ENCODE measurements around the gene TMEM255B. TPM values are rescaled to one million over a fixed set of nuclear protein-coding genes. Genes with fewer than 3 reads are reported as not detected.

The TMEM255B gene
- total RNA-seq, 4 donors from 2014 or later = 0.26 to 3.8 (median 1.7) TPM

DNA sequence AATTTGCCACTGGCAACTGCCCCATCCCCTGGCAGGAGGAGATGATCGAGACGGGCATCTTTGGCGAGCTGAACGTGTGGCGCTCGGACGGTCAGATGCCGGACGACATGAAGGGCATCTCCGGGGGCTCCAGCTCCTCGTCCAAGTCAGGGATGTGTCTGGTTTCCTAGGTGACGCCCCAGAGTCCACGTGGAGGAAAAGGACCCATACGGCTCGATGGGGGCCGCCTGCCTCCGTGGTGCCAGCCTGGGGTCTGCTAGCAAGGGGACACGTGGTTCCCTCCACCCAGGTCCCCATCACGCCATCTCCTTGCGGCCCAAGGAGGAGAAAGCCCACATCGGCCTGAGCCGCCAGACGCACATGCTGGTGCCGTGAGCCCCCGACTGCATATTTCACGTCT is 23.8 kb upstream of the TMEM255B start:
- WGBS = 90% methylated on average over 22 of the region's 26 CpGs

DNA sequence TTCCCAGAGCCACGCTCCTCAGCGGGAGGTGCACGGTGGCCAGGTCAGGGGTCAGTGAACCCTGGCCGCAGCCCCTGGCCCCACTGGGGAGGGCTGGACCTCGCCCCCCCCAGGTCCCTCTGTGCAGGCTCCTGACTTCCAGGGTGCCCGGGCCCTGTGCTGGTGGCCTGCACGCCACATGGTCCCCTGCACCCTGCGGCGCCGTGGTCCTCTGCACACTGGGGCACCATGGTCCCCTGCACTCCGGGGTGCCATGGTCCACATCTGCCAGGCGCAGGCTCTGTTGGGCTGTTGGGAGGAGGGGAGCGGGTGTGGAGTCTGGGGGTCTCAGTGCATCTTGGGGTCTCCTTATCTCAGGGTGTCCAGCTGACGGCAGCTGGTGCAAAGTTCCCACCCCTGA is 23.3 kb upstream of the TMEM255B start:
- Histone ChIP-seq H3K27ac (no peak overlapping the region), H3K27me3 (peaks cover 13% of the 10 kb centered on the region), H3K9me3 (no peaks in the 10 kb centered on the region), H3K4me3 (no peak overlapping the region), H3K4me1 (no peaks in the 10 kb centered on the region), H3K36me3 (no peaks in the 10 kb centered on the region)
- no peak for TF ChIP-seq EP300 (IDR thresholded peaks at IDR 0.05)
- TF ChIP-seq, protein P1, sequence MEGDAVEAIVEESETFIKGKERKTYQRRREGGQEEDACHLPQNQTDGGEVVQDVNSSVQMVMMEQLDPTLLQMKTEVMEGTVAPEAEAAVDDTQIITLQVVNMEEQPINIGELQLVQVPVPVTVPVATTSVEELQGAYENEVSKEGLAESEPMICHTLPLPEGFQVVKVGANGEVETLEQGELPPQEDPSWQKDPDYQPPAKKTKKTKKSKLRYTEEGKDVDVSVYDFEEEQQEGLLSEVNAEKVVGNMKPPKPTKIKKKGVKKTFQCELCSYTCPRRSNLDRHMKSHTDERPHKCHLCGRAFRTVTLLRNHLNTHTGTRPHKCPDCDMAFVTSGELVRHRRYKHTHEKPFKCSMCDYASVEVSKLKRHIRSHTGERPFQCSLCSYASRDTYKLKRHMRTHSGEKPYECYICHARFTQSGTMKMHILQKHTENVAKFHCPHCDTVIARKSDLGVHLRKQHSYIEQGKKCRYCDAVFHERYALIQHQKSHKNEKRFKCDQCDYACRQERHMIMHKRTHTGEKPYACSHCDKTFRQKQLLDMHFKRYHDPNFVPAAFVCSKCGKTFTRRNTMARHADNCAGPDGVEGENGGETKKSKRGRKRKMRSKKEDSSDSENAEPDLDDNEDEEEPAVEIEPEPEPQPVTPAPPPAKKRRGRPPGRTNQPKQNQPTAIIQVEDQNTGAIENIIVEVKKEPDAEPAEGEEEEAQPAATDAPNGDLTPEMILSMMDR (IDR thresholded peaks at IDR 0.05) = no peak
- no peak for TF ChIP-seq POLR2A (IDR thresholded peaks at IDR 0.05)
- TF ChIP-seq POLR2AphosphoS5 (IDR thresholded peaks at IDR 0.05) = no peak
- no peak for DNase-seq (ENCODE audit: low spot score in 2 of 2)
- WGBS = no CpG with 5 or more reads among the region's 14 CpGs

More for the DNA sequence above, 23.8 kb upstream of the TMEM255B start:
- Histone ChIP-seq H3K9me3 (no peaks in the 10 kb centered on the region), H3K36me3 (no peaks in the 10 kb centered on the region), H3K4me3 (no peak overlapping the region), H3K4me1 (no peaks in the 10 kb centered on the region), H3K27me3 (peaks cover 16% of the 10 kb centered on the region), H3K27ac (no peak overlapping the region)
- no peak for TF ChIP-seq POLR2AphosphoS5 (IDR thresholded peaks at IDR 0.05)
- DNase-seq (ENCODE audit: low spot score in 2 of 2) = no peak

DNA sequence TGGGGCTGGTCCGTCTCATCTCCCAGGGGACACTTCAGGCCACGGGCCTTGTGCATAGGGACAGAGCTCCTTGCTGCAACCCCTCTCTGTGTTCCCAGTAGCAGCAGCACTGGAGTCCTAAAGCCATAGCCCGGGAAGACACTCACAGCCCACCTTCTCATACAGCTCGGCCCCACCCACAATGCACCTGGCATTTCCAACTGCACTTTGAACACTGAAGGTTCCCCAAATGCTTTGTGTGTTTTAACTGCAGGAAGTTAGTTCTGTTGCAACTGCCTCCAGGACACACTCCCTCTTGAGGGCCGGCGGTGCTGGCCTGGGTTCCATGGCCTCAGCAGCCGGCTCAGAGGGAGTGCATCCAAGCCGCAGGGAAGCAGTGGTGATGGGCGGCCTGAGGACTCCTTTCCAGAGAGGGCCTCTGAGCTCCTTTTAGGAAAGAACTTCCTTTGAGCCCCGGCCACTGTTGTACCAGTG is 22.7 kb upstream of the TMEM255B start:
- H3K27ac ChIP-seq = no peak overlapping the region
- peaks cover 7% of the 10 kb centered on the region for H3K27me3 ChIP-seq
- H3K4me1 ChIP-seq = no peaks in the 10 kb centered on the region
- no peak overlapping the region for H3K4me3 ChIP-seq
- 79% methylated on average over 10 of the region's 10 CpGs for WGBS
- TF ChIP-seq, protein P1 (IDR thresholded peaks at IDR 0.05) = no peak
- TF ChIP-seq POLR2A (IDR thresholded peaks at IDR 0.05) (no peak), POLR2AphosphoS5 (IDR thresholded peaks at IDR 0.05) (no peak), EP300 (IDR thresholded peaks at IDR 0.05) (no peak)
- no peak for DNase-seq (ENCODE audit: low spot score in 2 of 2)
- no peaks in the 10 kb centered on the region for H3K36me3 ChIP-seq
- H3K9me3 ChIP-seq = no peaks in the 10 kb centered on the region

DNA sequence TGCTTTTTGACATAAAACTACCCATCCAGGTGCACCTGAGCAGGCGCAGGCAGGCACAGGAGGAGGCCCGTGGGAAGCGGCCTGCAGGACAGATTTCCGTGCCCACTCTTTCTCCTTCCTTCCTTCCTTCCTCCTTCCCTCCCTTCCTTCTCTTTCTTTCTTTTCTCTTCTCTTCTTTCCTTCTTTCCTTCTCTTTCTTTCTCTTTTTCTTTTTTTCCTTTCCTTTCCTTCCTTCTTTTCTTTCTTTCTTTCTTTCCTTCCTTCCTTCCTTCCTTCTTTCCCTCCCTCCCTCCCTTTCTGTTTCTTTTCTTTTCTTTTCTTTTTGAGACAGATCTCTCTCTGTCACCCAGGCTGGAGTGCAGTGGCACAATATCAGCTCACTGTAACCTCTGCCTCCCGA is 21.2 kb upstream of the TMEM255B start:
- Histone ChIP-seq H3K9me3 (no peaks in the 10 kb centered on the region), H3K4me3 (no peak overlapping the region), H3K36me3 (no peaks in the 10 kb centered on the region), H3K27ac (no peak overlapping the region), H3K27me3 (peaks cover 2% of the 10 kb centered on the region), H3K4me1 (peaks cover 14% of the 10 kb centered on the region)
- no peak for TF ChIP-seq POLR2A (IDR thresholded peaks at IDR 0.05)
- TF ChIP-seq, protein P1 (IDR thresholded peaks at IDR 0.05) = no peak
- TF ChIP-seq POLR2AphosphoS5 (IDR thresholded peaks at IDR 0.05) = no peak
- TF ChIP-seq EP300 (IDR thresholded peaks at IDR 0.05) = no peak
- WGBS = 87% methylated on average over 5 of the region's 5 CpGs
- no peak for DNase-seq (ENCODE audit: low spot score in 2 of 2)

DNA sequence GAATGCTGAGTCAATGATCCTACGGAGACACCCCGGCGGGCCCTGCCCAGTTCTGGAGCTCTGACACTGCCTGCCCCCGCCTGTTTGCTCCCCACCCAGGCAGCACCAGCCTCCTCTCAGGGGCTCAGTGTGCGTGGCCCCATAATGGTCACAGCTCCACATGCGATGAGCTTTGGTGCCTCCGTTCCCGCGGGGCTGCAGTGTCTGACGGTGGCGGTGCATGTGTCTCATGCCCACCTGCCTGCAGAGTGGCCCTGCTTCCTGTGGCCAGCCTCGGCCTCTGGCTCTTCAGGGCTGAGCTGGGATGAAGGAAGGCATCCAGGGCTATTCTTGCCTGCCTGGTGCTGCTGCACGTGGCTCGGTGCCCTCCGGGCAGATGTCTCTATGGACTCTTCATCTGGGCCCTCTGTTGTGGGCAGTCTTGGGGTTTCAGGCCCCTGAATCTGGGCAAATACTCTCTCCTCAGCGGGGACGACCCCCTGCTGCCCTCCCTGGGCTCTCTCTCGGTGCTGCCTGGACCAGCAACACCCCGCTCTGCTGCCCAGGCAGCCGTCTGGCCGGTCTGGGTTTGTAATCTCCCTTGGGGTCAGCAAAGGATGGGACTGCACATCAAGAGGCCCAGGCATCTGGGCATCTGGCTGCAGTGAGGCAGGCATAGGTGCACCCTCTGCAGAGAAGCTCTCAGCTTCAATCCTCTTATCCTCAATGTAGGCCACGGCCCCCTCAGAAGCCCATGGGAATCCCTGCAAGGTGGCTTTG is 19.3 kb upstream of the TMEM255B start:
- H3K4me1 ChIP-seq = peaks cover 14% of the 10 kb centered on the region
- H3K27me3 ChIP-seq = peaks cover 10% of the 10 kb centered on the region
- no peak overlapping the region for H3K27ac ChIP-seq
- TF ChIP-seq POLR2A (IDR thresholded peaks at IDR 0.05) (no peak), POLR2AphosphoS5 (IDR thresholded peaks at IDR 0.05) (no peak), EP300 (IDR thresholded peaks at IDR 0.05) (no peak)
- TF ChIP-seq, protein P1 (IDR thresholded peaks at IDR 0.05) = no peak
- H3K36me3 ChIP-seq = no peaks in the 10 kb centered on the region
- 85% methylated on average over 19 of the region's 22 CpGs for WGBS
- DNase-seq (ENCODE audit: low spot score in 2 of 2) = no peak
- no peak overlapping the region for H3K4me3 ChIP-seq
- no peaks in the 10 kb centered on the region for H3K9me3 ChIP-seq
